GM12878 (cell line): Measurements from ENCODE around the gene ZNF213. TPM values are rescaled to one million over a fixed set of nuclear protein-coding genes. Genes with fewer than 3 reads are reported as not detected.

Experiments used
- ATF7 ChIP-seq: fragments of 450-650 bp; IDR thresholded peaks from 2 replicates; pipeline ENCODE4 v1.6.1; 2016; ENCODE audit warnings: low read depth, mild to moderate bottlenecking
- CBX5 ChIP-seq: sonication (generic); IDR thresholded peaks from 2 replicates; pipeline ENCODE4 v1.6.1; 2016; ENCODE audit warnings: low read depth, moderate library complexity, mild to moderate bottlenecking, inconsistent platforms
- ETV6 ChIP-seq, 2 experiments: fragments of 450-650 bp in 1 of 2; IDR thresholded peaks in 1 of 2; conservative IDR thresholded peaks in 1 of 2; 2 replicates each; pipeline ENCODE4 v1.6.1; 2014; ENCODE audit warnings: antibody characterized with exemption in 1 of 2, borderline replicate concordance in 1 of 2, low read depth in 1 of 2, mild to moderate bottlenecking in 1 of 2, moderate library complexity in 1 of 2
- KAT2A ChIP-seq: conservative IDR thresholded peaks from 2 replicates; pipeline ENCODE4 v1.6.1; 2011; ENCODE audit warnings: low read depth, low read length; ENCODE audit not compliant: control insufficient read depth
- LARP7 ChIP-seq: fragments of 450-650 bp; IDR thresholded peaks from 2 replicates; pipeline ENCODE4 v1.6.1; 2017; ENCODE audit warnings: mild to moderate bottlenecking
- MEF2A ChIP-seq: IDR thresholded peaks from 2 replicates; pipeline ENCODE4 v1.6.1; 2011; ENCODE audit warnings: low read depth, mild to moderate bottlenecking, low read length, moderate library complexity; ENCODE audit not compliant: insufficient read depth
- MEF2B ChIP-seq: fragments of 450-650 bp; IDR thresholded peaks from 2 replicates; pipeline ENCODE4 v1.6.1; 2018; ENCODE audit warnings: mild to moderate bottlenecking, moderate library complexity; ENCODE audit not compliant: partially characterized antibody, poor library complexity, severe bottlenecking
- NRF1 ChIP-seq: conservative IDR thresholded peaks from 2 replicates; pipeline ENCODE4 v1.6.1; 2011; ENCODE audit warnings: mild to moderate bottlenecking, low read depth, low read length, improper control_type of control experiment
- POLR2AphosphoS5 ChIP-seq: IDR thresholded peaks from 2 replicates; pipeline ENCODE4 v1.6.1; 2011; ENCODE audit warnings: mild to moderate bottlenecking, low read length, inconsistent platforms
- RCOR1 ChIP-seq: conservative IDR thresholded peaks from 2 replicates; pipeline ENCODE4 v1.6.1; 2012; ENCODE audit warnings: low read depth, low read length, improper control_type of control experiment
- SP1 ChIP-seq: IDR thresholded peaks from one replicate; pipeline ENCODE4 v1.6.1; 2011; ENCODE audit warnings: low read depth, low read length
- TARDBP ChIP-seq: IDR thresholded peaks from 2 replicates; pipeline ENCODE4 v1.6.1; 2016; ENCODE audit warnings: borderline replicate concordance
- TBL1XR1 ChIP-seq: IDR thresholded peaks from 2 replicates; pipeline ENCODE4 v1.6.1; 2012; ENCODE audit warnings: low read depth, low read length, improper control_type of control experiment
- YBX1 ChIP-seq: fragments of 450-650 bp; IDR thresholded peaks from 2 replicates; pipeline ENCODE4 v1.6.1; 2016; ENCODE audit warnings: antibody characterized with exemption
- ZBTB11 ChIP-seq: fragments of 450-650 bp; formaldehyde crosslinking; IDR thresholded peaks from 2 replicates; pipeline ENCODE4 v1.5.0; 2022; ENCODE audit warnings: mild to moderate bottlenecking, missing genetic modification characterization
- ZBTB4 ChIP-seq: fragments of 450-650 bp; formaldehyde crosslinking; IDR thresholded peaks from 2 replicates; pipeline ENCODE4 v1.4.0; 2022; ENCODE audit warnings: mild to moderate bottlenecking, moderate library complexity
- ZBTB40 ChIP-seq: fragments of 450-650 bp; IDR thresholded peaks from 2 replicates; pipeline ENCODE4 v1.6.1; 2016; ENCODE audit warnings: mild to moderate bottlenecking, moderate library complexity, borderline replicate concordance
- ZZZ3 ChIP-seq: IDR thresholded peaks from 2 replicates; pipeline ENCODE4 v1.6.1; 2011; ENCODE audit warnings: low read depth; ENCODE audit not compliant: control insufficient read depth, insufficient read length
- polyA plus RNA-seq, 11 experiments: library from polyadenylated mRNA; depleted of rRNA in 4 of 11; unstranded in 6 of 11; stranded (reverse) in 5 of 11; fragments of >200 nt; fragmentation: Nextera tagmentation in 4 of 11; fragmentation: Illumina TruSeq in 1 of 11; extraction: Ambion mirVana in 4 of 11; extraction: Trizol in 1 of 11; gene quantifications; 1 replicate in 1 of 11; 2 replicates in 10 of 11; pipeline versions ENCODE4 v1.2.1 to v1.2.3, GENCODE V29; 2011 to 2016; ENCODE audit warnings: inconsistent platforms in 2 of 11, missing spikeins in 2 of 11, low read depth in 1 of 11
- total RNA-seq, 4 experiments: library from RNA; depleted of rRNA in 3 of 4; stranded (reverse); fragments of >200 nt in 3 of 4; fragmentation: Illumina TruSeq in 1 of 4; extraction: Trizol in 1 of 4; gene quantifications; 2 replicates each; pipeline versions ENCODE4 v1.2.1 to v1.2.3, GENCODE V29; 2013 to 2021

Gene ZNF213
- total and polyA plus RNA-seq, 10 of the 15 experiments (the other 5 are each of a cell fraction or from before 2014, with no cell fraction given), result 0.53 to 9.4 (median 1.1) TPM

- TF ChIP-seq ZBTB40, result peak; percentile 85
- TF ChIP-seq RCOR1, result 0 out of 2 replicates have a peak, but pooled peaks have one; percentile 42
- no peak for TF ChIP-seq MEF2B
- TF ChIP-seq MEF2A, result no peak
- no peak for TF ChIP-seq ZBTB11
- TF ChIP-seq SP1, result peak; percentile 87
- TF ChIP-seq YBX1, result no peak
- TF ChIP-seq ATF7, result peak; percentile 66
- TF ChIP-seq TBL1XR1, result no peak
- TF ChIP-seq TARDBP, result no peak
- TF ChIP-seq KAT2A, result no peak
- TF ChIP-seq LARP7, result 0 out of 2 replicates have a peak, but pooled peaks have one; percentile 35
- TF ChIP-seq NRF1, result no peak
- no peak for TF ChIP-seq CBX5
- no peak for TF ChIP-seq ZZZ3
- TF ChIP-seq ETV6 (conservative IDR thresholded peaks at IDR 0.05 in 1 of 2, IDR thresholded peaks at IDR 0.05 in 1 of 2; ENCODE audit: borderline replicate concordance in 1 of 2, low read depth in 1 of 2), result no peak
- TF ChIP-seq POLR2AphosphoS5, result peak; percentile 90
- TF ChIP-seq ZBTB4 (CRISPR knock-in tag), result no peak
Observed at GRCh38 chr16:3134338-3135125, at the start of gene ZNF213 (continued).
